Activated T-helper 17 cell treated with anti-CD3 and anti-CD28 coated beads, Interleukin-2, amount 50 U/mL, for 72 hours (primary cell): ENCODE results near the gene RNF151. TPM values are rescaled to one million over a fixed set of nuclear protein-coding genes. Genes with fewer than 3 reads are reported as not detected.
"Not testable (repeated sequence)": the region's sequence is repeated elsewhere in the genome, so short reads cannot be mapped to it uniquely, and the experiment has no call there.

Source experiments
- ATAC-seq: fragments of 150-1000 bp; cut with Tn5 transposase; replicated peaks from 2 replicates; pipeline ENCODE4 v1.10.0; 2021; ENCODE audit warnings: mild to moderate bottlenecking, moderate library complexity
- H3K27ac Mint-ChIP-seq: one replicate; pipeline ENCODE4 v1.8.0; 2022; ENCODE audit warnings: mixed read lengths
- H3K27me3 Mint-ChIP-seq: one replicate; pipeline ENCODE4 v1.8.0; 2022; ENCODE audit warnings: mixed read lengths
- H3K36me3 Mint-ChIP-seq: one replicate; pipeline ENCODE4 v1.8.0; 2022; ENCODE audit warnings: low read depth, mild to moderate bottlenecking, mixed read lengths
- H3K4me1 Mint-ChIP-seq: one replicate; pipeline ENCODE4 v1.8.0; 2022; ENCODE audit warnings: mixed read lengths
- H3K4me3 Mint-ChIP-seq: one replicate; pipeline ENCODE4 v1.8.0; 2022; ENCODE audit warnings: mild to moderate bottlenecking, mixed read lengths
- H3K9me3 Mint-ChIP-seq: one replicate; pipeline ENCODE4 v1.8.0; 2022; ENCODE audit warnings: mixed read lengths
- total RNA-seq, 2 donors: library from RNA; stranded (reverse); gene quantifications; one replicate each; pipeline ENCODE4 v1.2.3, GENCODE V29; 2022

RNF151 gene
- total RNA-seq, 2 donors from 2014 or later = 0.32 TPM; not detected in 1

DNA sequence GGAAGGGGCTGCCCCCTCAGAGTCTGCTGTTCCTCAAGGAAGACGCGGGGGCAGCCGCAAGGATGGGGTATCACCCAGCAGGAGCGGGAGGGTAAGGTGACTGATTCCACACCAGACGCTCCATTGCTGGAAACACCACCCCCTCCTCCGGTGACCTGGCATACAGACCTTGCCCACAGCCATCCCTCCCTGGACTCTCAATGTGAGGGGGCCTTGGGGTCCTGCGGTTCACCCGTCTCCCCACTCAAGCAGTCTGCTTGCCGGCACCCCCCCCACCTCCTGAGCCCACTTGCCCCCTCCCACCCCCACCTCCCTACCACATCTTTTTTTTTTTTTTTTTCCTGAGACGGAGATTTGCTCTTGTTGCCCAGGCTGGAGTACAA lies 36.3 kb upstream of the RNF151 start:
- H3K36me3 Mint-ChIP-seq = no peaks in the 10 kb centered on the region
- H3K4me1 Mint-ChIP-seq = no peaks in the 10 kb centered on the region
- H3K27me3 Mint-ChIP-seq = no peaks in the 10 kb centered on the region
- no peak overlapping the region for H3K27ac Mint-ChIP-seq
- H3K4me3 Mint-ChIP-seq = peak overlapping the region; percentile 41
- no peak for ATAC-seq
- no peaks in the 10 kb centered on the region for H3K9me3 Mint-ChIP-seq

DNA sequence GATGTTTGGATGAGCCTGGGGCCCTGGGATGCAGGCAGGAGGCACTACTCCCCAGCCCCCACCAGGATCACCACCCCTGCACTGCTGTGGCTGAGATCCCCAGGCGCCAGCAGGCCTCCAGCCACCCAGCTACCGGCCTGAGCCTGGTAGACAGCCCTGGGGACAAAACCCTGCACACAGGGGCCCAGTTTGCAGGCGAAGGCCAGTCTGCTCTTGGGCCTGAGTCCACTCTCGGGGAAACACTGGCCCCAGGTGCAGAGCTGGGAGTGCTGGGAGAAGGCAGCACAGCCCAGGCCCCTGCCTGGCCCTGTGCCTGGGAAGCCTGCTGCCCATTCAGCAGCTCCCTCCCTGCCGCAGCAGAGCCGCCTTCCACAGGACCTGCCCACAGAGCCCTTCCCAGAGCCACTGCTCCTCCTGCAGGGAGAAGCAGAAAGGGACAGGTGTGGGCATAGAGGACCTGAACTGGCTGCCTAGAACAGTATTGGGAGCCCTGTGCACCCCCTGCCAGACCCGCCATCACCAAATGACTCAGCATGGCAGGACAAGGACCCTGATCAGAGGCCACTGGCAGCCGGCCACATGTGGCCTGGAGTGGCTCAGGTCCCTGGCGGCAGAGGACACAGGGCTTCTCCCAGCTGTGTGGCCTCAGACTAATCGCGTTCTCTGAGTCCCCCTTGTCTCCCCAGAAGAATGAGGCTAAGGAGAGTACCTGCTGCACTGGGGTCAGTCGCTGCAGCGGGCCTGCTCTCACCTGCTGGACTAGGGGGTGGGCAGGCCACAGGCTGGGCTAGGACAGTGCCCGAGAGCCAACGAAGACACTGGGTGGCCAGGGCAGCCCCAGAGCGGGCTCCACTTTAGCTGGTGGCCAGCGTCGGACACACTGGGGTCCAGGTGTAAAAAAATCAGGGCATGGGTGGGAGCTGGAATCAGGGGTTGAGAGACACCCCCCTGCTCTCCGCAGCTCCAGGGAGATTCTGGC lies 34.3 kb upstream of the RNF151 start:
- Mint-ChIP-seq H3K4me1 (no peaks in the 10 kb centered on the region), H3K4me3 (no peak overlapping the region), H3K9me3 (no peaks in the 10 kb centered on the region), H3K27me3 (no peaks in the 10 kb centered on the region), H3K27ac (no peak overlapping the region), H3K36me3 (no peaks in the 10 kb centered on the region)
- ATAC-seq = no peak

DNA sequence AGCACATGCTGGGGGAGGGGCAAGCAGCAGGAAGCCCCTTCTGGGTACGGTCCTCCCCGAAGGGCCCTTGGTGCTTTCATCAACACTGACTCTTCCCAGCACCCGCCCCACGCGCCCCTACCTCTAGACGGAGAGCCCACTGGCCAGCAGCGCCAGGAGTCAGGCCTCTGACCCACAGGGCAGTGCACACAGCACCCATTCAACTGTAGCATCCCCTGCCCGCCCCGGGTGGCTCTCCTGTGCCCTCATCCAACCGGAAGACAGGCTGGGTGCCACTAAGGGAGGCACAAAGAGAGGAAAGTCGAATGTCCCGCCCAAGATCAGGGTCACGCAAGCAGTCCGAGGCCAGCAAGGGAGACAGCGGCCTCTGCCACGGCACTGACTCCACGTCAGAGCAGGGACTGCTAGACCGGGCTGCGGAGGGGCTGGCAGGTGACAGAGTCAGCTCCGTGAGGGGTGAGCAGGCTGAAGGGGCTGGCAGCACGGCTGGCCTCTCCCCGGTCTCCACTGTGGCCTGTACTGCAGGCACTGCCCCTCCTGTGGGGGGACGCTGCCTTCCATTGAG lies 33.5 kb upstream of the RNF151 start:
- Mint-ChIP-seq H3K27me3 (no peaks in the 10 kb centered on the region), H3K27ac (no peak overlapping the region), H3K36me3 (peaks cover 5% of the 10 kb centered on the region), H3K9me3 (no peaks in the 10 kb centered on the region), H3K4me1 (no peaks in the 10 kb centered on the region), H3K4me3 (no peak overlapping the region)
- ATAC-seq = no peak

DNA sequence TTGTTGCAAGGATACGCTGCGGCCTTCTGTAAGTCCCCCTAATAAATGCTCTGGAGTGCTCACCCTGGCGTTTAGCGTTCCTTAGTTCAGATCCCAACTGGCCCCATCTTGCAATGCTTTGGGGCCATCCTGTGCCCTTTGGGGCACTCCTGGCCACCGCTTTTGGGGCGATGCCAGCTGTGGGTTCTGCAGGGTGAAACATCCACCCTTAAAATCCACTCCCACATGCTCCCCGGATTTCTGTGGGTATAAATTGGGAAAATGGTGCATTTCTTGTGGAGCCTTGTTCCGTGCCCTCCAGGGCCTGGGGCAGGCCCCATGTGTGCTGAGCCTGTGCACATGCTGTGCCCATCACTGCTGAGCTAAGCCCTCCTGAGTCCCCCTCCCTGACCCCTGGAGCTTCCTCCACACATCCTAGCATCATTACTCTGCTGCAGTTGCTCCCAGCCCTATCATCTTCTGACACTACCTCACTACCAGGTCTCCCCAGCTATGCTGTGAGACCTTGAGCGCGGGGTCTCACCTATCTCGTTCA lies 29.6 kb upstream of the RNF151 start:
- Mint-ChIP-seq H3K27me3 (no peaks in the 10 kb centered on the region), H3K9me3 (no peaks in the 10 kb centered on the region), H3K4me3 (no peak overlapping the region), H3K4me1 (peaks cover 5% of the 10 kb centered on the region), H3K36me3 (peaks cover 37% of the 10 kb centered on the region), H3K27ac (no peak overlapping the region)
- ATAC-seq = no peak

DNA sequence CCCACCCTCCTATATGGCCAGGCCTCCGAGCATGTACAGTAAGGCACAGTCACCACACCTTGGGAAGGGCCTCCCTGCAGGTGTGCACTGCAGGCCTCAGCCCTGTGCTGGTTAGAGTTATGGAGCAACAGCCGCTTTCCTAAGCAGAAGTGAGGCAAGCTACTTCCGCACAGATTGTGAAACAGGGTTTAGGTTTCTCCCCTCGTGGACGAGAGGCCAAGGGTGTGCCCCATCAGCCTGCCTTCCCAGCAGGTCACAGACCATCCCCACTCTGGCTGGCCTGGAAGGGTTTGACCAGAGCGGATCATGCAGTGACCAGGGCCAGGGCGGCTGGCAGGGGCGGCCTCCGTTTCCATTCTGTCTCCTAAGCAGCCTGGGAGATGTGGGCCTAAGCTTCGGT lies 28.3 kb upstream of the RNF151 start:
- Mint-ChIP-seq H3K36me3 (peaks cover 37% of the 10 kb centered on the region), H3K27ac (no peak overlapping the region), H3K27me3 (no peaks in the 10 kb centered on the region), H3K9me3 (no peaks in the 10 kb centered on the region), H3K4me3 (no peak overlapping the region), H3K4me1 (peaks cover 5% of the 10 kb centered on the region)
- ATAC-seq = no peak

DNA sequence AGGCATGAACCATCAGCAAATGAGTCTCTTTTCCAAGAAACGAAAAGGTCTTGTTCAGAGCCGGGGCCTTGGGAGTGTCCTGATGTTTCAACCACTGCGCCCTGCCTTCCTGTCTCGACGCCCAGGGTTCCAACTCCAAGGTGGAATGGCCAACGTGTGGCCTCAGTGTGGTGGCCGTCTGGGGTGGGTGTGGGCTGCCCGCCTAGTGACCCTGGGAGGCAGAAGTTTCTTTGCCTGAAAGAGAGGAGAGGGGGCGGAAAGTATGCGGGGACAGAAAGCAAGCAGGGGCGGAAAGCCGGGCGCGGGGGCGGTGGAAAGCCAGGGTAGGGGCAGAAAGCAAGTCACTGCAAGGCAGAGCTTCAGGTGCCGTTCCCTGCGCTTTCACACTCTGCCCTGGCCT lies 27.7 kb upstream of the RNF151 start:
- H3K27ac Mint-ChIP-seq = no peak overlapping the region

DNA sequence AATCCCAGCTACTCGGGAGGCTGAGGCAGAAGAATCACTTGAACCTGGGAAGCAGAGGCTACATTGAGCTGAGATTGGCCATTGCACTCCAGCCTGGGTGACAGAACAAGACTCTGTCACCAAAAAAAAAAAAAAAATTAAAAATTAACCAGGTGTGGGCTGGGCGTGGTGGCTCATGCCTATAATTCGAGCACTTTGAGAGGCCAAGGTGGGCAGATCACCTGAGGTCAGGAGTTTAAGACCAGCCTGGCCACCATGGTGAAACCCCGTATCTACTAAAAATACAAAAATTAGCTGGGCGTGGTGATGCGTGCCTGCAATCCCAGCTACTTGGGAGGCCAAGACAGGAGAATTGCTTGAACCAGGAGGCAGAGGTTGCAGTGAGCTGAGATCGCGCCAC lies 26.8 kb upstream of the RNF151 start:
- H3K4me1 Mint-ChIP-seq = peaks cover 12% of the 10 kb centered on the region
- H3K4me3 Mint-ChIP-seq, ATAC-seq: not testable (repeated sequence)

More for the DNA sequence above, 27.7 kb upstream of the RNF151 start:
- ATAC-seq = no peak
- H3K36me3 Mint-ChIP-seq = peaks cover 37% of the 10 kb centered on the region
- no peaks in the 10 kb centered on the region for H3K27me3 Mint-ChIP-seq
- no peak overlapping the region for H3K4me3 Mint-ChIP-seq
- H3K9me3 Mint-ChIP-seq = no peaks in the 10 kb centered on the region
- peaks cover 5% of the 10 kb centered on the region for H3K4me1 Mint-ChIP-seq

DNA sequence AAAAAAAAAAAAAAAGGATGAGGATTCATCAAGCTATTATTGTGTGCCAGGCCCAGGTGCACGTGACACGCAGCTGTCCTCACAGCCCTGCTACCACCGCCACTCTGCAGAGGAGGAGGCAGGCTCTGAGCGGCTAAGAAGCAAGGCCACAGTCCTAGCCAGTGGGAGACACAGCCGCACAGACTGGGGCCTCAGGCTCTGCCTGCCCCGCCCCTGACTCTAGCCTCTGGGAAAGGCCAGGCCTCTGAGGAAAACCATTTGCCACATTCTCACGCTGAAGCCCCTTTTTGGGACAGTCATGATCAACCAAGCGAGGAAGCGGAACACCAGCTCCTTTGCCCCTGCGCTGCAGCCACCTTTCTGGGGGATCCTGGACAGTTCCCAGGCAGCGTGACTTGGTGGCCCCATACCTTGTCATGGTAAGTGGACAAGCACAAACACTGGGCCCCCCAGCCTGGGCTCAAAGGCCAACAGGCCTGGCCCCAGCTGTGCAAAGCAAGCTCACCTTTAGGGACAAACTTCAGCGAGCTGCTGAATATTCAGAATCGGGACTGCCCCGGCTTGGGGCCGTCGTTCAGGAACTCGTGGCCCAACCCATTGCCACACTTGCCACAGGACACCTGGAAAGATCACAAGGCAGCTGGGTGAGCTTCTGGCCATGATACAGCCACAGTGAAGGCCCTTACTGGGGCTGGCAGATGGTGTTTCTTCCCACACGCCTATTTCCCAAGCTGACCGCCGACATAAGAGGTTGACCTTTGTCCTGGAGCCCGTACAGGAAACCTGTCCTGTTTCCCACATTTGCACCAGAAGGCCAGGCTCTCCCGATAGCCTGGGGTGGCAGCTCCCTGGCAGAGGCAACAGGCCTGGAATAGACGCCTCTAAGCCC lies 26.1 kb upstream of the RNF151 start:
- H3K36me3 Mint-ChIP-seq = peaks cover 37% of the 10 kb centered on the region
- no peak overlapping the region for H3K27ac Mint-ChIP-seq
- no peak for ATAC-seq
- peaks cover 12% of the 10 kb centered on the region for H3K4me1 Mint-ChIP-seq
- H3K27me3 Mint-ChIP-seq = no peaks in the 10 kb centered on the region
- no peaks in the 10 kb centered on the region for H3K9me3 Mint-ChIP-seq
- H3K4me3 Mint-ChIP-seq = no peak overlapping the region

More for the DNA sequence above, 26.8 kb upstream of the RNF151 start:
- not testable (repeated sequence) for H3K9me3 Mint-ChIP-seq, H3K27ac Mint-ChIP-seq, H3K27me3 Mint-ChIP-seq
- H3K36me3 Mint-ChIP-seq = peaks cover 37% of the 10 kb centered on the region

DNA sequence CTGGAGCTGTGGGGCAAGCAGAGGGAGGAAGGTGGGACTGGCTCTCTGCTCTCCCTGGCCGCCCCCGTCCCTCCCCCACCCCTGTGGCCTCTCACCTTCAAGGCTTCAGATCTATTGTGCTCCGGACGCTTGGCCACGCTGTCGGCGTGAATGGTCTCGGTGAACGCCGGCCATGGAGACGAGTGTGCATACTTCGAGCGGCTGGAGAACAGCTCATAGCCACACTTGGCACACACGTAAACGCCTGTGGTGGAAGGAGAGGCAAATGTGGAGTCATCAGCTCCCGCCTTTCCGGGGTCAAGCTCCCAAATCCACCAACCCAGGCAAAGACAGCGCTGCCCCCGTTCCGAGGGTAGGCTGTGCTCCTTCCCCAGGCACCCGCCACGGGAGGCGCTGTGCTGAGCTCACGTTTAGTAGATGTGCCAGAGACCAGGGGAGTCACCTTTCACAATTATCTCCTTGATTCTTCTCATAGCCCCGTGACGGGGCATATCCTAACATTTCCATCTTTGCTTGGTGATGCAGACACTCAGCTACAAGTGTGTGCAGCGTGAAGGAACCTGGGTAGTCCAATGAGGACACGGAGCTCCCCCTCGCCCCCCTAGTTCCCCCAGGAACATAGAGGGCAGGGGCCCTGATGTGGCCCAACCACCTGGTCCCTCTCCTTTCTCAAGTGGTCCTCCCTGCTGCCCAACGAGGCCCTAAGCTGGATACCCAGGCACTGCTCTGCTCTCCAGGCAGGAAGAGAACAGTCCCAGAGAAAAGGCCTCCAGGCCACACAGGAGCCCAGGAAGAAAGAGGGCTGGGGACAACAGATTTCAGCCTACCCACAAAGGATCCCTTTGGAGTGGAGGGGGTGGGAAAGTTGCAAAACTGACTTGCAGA lies 25.3 kb upstream of the RNF151 start:
- ATAC-seq = no peak
- H3K4me3 Mint-ChIP-seq = peak overlapping the region; percentile 86
- peaks cover 37% of the 10 kb centered on the region for H3K36me3 Mint-ChIP-seq
- H3K27me3 Mint-ChIP-seq = no peaks in the 10 kb centered on the region
- H3K9me3 Mint-ChIP-seq = no peaks in the 10 kb centered on the region
- H3K27ac Mint-ChIP-seq = peak overlapping the region; percentile 70
- peaks cover 12% of the 10 kb centered on the region for H3K4me1 Mint-ChIP-seq

DNA sequence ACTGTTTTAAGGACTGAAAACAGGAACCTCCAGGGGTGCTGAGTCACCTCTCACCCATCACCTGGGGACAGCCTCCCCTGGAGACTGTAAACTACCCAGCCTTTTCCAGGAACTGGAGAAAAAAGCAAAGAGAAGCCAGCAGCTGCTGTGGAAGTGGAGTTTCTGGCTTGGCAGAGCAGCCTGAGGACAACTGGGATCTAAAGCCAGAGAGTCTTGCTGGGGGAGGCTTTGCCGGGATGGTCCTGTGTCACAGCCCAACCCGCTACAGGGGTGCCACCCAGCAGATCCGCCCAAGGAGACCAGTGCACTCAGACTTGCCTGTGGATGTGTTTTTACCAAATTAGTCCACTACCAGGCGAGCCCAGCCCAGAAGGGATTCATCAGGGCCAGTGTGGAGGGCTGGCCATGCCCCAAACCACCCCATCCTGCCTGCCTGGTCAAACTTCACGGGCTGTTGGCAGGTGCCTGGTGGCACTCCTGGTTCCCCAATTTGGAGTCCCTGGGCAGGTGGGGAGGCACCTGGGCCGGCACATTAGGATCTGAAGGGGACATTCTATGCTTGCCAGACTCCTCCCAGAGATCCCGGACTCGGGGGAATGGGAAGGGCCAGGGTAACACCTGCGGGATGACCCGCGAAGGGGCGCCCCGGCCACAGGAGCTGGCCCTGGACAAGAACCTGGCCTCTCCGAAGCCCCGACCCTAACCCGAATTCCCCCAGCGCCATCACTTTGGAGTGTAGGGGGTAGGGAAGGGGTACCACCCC lies 24.4 kb upstream of the RNF151 start:
- Mint-ChIP-seq H3K36me3 (peaks cover 37% of the 10 kb centered on the region), H3K27ac (peak overlapping the region; percentile 70), H3K4me1 (peaks cover 12% of the 10 kb centered on the region), H3K4me3 (peak overlapping the region; percentile 86), H3K27me3 (no peaks in the 10 kb centered on the region), H3K9me3 (no peaks in the 10 kb centered on the region)
- no peak for ATAC-seq

DNA sequence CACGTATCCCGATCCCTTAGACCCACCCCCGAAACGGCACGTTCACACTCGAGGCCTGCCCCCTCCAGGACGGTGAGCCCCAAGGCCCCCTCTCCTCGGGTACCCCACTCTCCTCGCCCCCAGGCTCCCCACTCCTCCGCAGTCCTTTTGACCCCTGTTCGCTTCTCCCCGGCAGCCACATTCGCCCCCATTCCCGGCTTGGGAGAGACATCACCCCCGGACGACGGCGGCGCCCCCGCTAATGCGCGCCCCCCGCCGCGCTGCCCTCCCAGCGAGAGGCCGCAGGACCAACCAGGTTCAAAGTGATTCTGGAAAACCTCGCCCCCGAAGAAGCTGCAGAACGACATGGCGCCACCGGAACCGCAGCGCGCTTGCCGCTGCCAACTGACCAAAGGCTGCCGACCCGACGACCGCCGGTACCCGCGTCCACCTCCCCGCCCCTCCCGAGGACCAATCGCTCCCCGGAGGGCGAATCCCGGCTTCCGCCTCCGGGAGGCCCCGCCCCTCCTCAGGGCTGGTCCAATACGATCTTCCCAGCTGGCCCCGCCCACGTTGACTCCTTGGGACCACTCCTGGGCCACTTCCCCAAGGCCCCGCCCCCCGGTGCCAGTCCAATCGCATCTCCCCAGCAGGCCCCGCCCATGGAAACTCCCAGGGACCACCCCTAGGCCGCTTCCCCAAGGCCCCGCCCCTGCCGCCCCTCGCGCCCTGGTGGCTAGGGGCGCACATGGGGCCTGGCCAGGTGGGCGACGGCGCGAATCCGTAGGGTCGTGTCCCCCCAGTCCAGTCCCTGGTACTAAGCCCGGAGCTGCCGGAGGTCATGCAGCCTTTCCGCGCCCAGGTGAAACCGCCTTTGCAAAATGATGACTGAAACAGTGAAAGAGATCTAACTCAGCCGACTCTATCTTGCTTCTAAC lies 23.6 kb upstream of the RNF151 start, which contains the start of gene MSRB1:
Gene MSRB1, minus strand, starts transcription at position 390 of the 917 bp plus-strand sequence. Its CDS starts 43 bp downstream, at position 347.
- no peaks in the 10 kb centered on the region for H3K9me3 Mint-ChIP-seq

DNA sequence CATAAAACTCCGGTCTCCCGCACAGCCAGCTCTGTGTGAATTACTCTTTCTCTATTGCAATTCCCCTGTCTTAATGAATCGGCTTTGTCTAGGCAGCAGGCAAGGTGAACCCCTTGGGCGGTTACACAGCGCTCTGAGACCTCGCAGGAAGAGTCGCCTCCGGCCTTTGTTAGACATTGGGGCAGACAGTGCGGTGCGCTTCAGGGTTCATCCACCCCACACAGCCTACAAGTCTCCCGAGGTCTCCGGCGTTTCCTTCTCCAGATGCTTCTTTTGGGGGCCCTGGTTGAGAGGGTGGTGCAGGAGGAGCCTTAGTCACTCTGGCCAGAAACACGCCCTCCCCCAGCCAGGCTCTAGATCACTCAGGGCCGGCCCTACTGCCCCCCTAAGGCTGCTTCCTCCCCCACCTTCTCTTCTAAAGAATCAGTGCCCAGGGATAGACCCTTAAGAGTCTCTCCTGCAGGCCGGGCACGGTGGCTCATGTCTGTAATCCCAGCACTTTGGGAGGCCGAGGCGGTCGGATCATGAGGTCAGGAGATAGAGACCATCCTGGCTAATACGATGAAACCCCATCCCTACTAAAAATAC lies 21.9 kb upstream of the RNF151 start:
- Mint-ChIP-seq H3K27ac (no peak overlapping the region), H3K9me3 (no peaks in the 10 kb centered on the region), H3K36me3 (peaks cover 17% of the 10 kb centered on the region), H3K4me3 (peak overlapping the region; percentile 86), H3K27me3 (no peaks in the 10 kb centered on the region), H3K4me1 (peaks cover 12% of the 10 kb centered on the region)
- ATAC-seq = no peak

More for the DNA sequence above, 23.6 kb upstream of the RNF151 start, which contains the start of gene MSRB1:
- ATAC-seq = peak; percentile 97
- Mint-ChIP-seq H3K4me1 (peaks cover 12% of the 10 kb centered on the region), H3K27ac (peak within 1 kb of the TSS; percentile 85), H3K4me3 (peak within 1 kb of the TSS; percentile 86), H3K36me3 (peaks cover 33% of the 10 kb centered on the region), H3K27me3 (no peaks in the 10 kb centered on the region)
